ENCODE data around the gene TMEM63B. TPM values are rescaled to one million over a fixed set of nuclear protein-coding genes. Genes with fewer than 3 reads are reported as not detected.

Gene TMEM63B
- total and polyA plus RNA-seq, 2 of the 8 experiments (the other 6 are each of a cell fraction or from before 2014, with no cell fraction given) = 61.1 to 96.8 TPM

GRCh38 chr6:44101832-44102231 is 25.5 kb upstream of the TMEM63B start (continued):
- TF ChIP-seq CHD7 (IDR thresholded peaks at IDR 0.05; ENCODE audit: insufficient replicate concordance, low read length) (no peak), SP2 (IDR thresholded peaks at IDR 0.05; ENCODE audit: low read length) (no peak), RXRA (IDR thresholded peaks at IDR 0.05; ENCODE audit: insufficient read depth, low read depth, low read length) (no peak), SIRT6 (IDR thresholded peaks at IDR 0.05; ENCODE audit: low read length) (no peak), NANOG (IDR thresholded peaks at IDR 0.05; ENCODE audit: insufficient read depth, low read depth, low read length, poor library complexity, severe bottlenecking) (no peak), HDAC6 (IDR thresholded peaks at IDR 0.05; ENCODE audit: low read depth, low read length) (no peak), POLR2A (IDR thresholded peaks at IDR 0.05; ENCODE audit: control extremely low read depth in 1 of 2, low read depth in 2 of 2, low read length in 2 of 2) (no peak), GABPA (IDR thresholded peaks at IDR 0.05; ENCODE audit: borderline replicate concordance, insufficient read depth, low read length) (no peak), SP1 (IDR thresholded peaks at IDR 0.05; ENCODE audit: low read depth, low read length) (no peak), SUZ12 (IDR thresholded peaks at IDR 0.05; ENCODE audit: low read length) (no peak), POLR2AphosphoS5 (IDR thresholded peaks at IDR 0.05; ENCODE audit: low read depth, low read length) (no peak)

Data from H1 (cell line).